Stimulated activated CD8-positive, alpha-beta memory T cell treated with anti-CD3 and anti-CD28 coated beads, Interleukin-12 subunit alpha, Interleukin-12 subunit beta, amount 100 ng/mL, for 4 hours (primary cell): ENCODE measurements around the gene ZGPAT.
A peak's percentile ranks its signal among the peaks of the same experiment; 100 is the strongest.
"Not testable (repeated sequence)": the region's sequence is repeated elsewhere in the genome, so short reads cannot be mapped to it uniquely, and the experiment has no call there.

Source experiments
- DNase-seq: peaks from one replicate; pipeline ENCODE4 v3.0.0-alpha.2; 2020; ENCODE audit warnings: low read depth

The ZGPAT gene

GRCh38 chr20:63765082-63765873, 57.4 kb downstream of the ZGPAT start:
- no peak for DNase-seq

- no peak for DNase-seq
These were observed 58.1 kb downstream of the ZGPAT start for GRCh38 chr20:63765902-63766301.

DNA sequence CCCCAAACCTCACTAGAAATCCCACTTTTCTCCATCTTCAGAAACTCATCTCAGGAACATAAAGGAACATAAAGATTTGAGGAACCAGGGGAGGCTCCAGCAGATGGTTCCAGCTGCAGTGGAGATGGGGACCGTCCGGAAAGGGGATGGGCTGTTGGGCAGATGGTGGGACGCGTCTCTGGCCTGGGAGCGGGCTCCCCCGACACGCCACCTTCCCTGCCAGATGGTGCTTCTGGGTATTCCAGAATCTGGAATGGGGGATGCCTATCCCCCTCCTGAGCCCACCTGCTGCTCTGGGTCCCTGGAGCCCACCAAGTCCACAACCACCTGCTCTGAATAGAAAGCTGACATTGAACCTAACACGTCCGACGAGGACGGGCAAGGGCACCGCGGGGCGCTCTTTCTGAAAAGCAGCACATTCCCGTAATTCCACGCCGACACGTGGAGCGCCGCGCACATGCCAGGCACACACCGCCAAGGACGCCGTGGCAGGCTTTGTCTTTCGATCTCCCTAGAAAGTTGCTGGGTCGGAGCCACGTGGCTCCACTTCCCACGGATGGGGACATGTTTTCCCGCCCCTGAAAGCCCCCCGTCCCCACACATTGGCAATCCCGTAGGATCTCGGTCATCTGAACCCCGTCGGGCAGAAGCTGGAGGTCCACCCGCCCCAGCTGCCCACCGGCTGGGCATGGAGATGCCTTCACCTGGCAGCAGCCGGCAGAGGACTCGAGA, 59.0 kb downstream of the ZGPAT start:
- DNase-seq = no peak

DNA sequence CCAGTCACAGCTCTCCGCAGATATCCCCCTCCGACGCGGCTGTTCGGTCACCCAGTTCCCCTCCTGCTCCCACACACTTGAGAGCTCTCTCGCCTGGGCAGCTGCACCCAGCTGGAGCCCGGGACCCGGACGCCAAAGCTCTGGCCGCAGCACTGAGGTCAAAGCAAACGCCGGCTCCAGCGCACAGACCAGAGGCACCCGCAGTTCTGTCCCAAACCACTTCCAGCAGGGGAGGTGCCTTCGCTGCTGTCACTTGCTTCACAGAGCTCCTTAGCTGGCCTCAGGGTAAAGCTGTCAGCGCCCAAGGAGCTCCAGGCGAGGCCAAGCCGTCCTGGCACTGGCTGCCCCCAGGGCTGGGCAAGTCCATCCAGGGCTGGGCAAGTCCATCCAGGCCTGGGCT, 59.6 kb downstream of the ZGPAT start:
- no peak for DNase-seq

DNA sequence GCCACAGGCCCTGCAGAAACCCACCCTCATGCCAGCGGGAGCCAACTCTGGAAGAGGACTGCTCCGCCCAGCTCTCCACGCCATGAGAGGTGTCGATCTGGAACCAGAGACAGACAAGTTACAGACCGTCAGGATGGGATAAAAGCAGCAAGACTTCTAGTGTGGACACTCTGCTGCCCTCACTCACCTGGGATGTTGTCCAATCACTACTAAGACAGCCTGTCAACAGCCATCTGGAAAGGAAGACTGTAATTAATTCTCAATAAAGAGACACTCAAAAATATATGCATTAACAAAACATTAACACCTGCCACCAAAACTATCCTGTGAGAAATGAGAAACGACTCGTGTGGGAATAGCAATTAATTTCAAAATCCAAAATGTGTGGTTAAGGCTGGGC, 60.0 kb downstream of the ZGPAT start:
- no peak for DNase-seq

- no peak for DNase-seq
These were observed 61.0 kb downstream of the ZGPAT start for GRCh38 chr20:63768591-63769515.

GRCh38 chr20:63769891-63770474, 62.1 kb downstream of the ZGPAT start:
- DNase-seq = no peak

DNA sequence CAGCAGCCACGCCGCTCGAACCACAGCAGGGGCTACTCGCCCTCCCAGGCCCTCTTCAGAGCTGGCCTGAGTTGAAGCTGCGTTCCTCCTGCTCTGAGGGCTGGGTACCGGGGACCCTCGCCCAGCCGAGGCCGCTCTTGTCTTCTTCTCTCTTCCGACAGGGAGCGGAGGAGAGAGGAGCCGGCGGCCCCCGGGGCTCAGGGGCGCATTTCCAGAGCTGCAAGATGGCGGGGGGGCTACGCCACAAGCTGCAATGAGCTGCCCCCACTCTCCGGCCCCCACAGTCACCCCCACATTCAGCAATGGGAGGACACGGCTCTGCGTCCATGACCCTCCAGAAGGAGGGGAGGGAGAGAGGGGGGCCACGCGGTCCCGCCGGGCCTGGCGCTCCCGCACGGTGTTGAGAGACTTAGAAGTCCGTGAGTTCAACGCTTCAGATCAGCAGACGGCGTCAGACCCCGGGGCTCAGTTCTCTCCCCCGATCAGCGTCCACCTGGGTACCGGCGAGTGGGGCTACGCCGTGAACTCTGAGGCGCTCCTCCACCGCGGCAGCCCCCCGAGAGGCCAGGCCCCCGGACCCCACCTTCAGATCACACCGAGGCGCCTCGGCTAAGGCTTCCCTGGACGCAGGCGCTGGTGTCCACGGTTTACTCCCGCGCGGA, 63.3 kb downstream of the ZGPAT start:
- no peak for DNase-seq

DNA sequence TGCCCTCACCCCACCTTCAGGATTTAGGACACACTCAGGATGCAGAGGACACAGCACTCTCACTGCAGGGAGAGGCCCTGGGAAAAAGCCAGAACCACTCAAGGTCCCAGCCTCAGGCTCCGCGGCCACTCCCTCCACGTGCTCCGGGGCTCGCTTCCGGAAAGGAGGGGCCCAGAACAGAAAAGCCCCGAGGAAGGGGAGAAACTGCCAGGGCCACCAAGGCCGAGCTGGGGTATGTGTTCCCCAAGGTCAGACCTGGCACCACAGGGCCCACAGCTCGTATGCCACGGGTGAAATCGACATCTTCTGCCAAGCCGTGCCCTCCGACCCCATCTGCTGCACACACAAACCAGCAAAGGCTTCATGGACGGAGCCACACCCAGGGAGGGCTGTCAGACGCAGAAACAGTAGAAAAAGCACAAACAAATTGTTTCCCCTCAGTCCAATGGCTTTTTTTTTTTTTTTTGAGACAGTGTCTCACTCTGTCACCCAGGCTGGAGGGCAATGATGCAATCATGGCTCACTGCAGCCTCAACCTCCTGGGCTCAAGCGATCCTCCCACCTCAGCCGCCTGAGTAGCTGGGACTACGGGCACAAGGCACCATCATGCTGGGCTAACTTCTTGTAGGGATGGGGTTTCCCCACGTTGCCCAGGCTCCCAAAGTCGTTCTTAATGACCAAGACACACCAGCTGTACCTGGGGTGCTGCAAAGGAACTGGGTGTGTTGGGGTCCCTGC, 65.1 kb downstream of the ZGPAT start:
- DNase-seq = no peak

DNA sequence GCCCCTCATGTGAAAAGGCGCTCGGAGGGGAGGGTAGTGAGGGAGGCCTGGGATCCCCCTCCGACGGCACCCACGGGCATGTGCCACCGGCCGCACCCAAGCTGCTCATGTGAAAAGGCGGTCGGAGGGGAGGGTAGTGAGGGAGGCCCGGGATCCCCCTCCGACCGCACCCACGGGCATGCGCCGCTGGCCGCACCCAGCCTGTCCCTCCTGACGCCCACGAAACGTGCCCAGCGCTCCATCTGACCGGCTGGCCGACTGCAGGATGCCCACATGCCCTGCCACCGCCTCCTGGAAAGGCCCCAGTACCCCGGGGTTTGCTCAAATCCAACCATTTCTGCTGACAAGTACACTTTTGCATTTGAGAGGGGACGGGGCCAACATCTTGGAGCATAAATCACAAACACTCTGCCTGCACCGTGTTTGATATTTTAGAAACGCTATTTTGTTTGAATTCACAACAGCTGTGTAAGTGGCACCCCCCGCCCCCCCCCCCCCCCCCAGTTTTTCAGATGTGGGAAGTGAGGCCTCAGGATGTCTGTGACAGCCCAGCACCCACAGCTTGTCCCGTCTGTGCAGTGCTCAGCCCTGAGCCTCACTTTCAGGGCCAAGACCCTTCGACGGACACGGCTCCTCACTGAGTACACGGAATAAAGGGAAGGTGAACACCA, 65.9 kb downstream of the ZGPAT start:
- no peak for DNase-seq

DNA sequence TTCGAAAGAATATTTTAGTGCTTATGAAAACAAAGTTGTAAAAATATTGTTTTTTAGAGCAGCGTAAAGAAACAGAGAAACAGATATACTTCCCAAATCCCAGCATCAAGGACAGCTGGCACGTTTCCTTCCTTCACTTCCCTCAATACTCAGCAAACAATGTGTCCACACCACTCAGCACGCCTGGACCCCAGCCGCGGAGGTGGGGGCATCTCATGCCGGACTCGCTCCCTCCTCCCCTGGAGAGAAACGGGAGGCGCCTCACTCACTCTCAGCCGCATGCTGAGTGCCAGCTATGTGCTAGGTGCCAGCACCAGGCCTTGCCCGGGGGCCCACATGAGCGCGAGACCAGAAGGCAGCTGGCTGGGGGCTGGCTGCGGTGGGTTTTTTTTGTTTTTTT, 66.5 kb downstream of the ZGPAT start:
- no peak for DNase-seq

- no peak for DNase-seq
These were observed 67.5 kb downstream of the ZGPAT start for GRCh38 chr20:63775096-63775978.

- not testable (repeated sequence) for DNase-seq
These were observed 69.0 kb downstream of the ZGPAT start for GRCh38 chr20:63776875-63777274.

DNA sequence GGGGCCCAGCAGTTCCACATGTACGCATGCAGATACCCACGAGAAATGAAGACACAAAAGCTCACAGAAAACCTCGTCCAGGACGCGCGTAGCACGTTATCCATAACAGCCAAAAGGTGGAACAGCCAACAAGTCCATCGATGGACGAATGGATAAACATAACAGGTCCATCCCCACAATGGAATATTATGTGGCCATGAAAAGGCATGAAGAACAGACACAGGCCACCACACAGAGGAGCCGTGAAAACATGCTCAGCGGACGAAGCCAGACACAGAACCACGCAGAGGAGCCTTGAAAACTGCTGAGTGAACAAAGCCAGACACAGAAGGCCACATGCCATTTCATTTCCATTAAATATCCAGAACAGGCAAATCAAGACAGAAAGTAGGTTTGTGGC, 69.8 kb downstream of the ZGPAT start:
- DNase-seq = no peak

- no peak for DNase-seq
These were observed 70.4 kb downstream of the ZGPAT start for GRCh38 chr20:63778034-63778752.

- no peak for DNase-seq
These were observed 71.0 kb downstream of the ZGPAT start for GRCh38 chr20:63778857-63779256.

DNA sequence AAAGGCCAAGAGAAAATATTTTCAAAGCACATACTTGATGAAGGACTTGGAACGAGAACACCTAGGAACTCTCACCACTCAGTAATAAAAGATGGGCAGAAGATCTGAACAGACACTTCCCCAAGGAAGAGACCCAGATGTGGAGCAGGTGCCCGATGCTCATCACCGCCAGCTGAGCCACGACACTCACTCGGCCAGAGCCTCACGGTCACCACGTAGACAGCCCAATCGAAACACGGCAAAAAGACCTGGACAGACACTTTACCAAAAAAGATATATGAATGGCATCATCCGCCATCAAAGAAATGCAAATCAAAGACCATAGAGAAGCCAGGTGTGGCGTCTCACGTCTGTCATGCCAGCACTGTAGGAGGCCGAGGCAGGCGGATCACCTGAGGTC, 73.3 kb downstream of the ZGPAT start:
- DNase-seq = no peak

DNA sequence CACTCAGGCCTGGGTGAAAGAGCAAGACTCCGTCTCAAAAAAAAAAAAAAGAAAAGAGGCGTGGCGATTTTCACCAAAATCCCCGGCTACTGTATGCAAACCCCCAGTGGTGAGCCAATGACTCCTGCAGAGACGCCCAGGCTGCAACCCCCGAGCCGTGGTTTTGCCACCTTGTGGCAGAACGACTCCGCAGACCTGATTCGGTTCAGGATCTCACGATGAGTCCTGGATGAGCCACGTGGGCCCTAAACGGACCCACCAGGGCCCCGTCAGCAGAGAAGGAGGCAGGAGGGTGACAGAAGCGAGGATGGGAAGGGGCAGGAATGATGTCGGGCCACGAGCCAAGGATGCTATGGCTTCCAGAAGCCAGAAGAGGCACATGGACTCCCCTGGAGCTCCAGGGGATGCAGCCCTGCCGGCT, 74.2 kb downstream of the ZGPAT start:
- DNase-seq = peak; percentile 37
